H1 (cell line): ENCODE data around the gene SUB1.

ENCODE experiments used
- ATF2 ChIP-seq: IDR thresholded peaks from 2 replicates; pipeline ENCODE4 v1.6.1; 2012; ENCODE audit warnings: low read length, inconsistent platforms
- CEBPB ChIP-seq: IDR thresholded peaks from 2 replicates; pipeline ENCODE4 v1.6.1; 2012; ENCODE audit warnings: low read depth, low read length
- EZH2 ChIP-seq: fragments of 200-600 bp; sonication (generic); IDR thresholded peaks from 2 replicates; pipeline ENCODE4 v1.7.1; 2012; ENCODE audit warnings: low read depth, mild to moderate bottlenecking, moderate library complexity, low read length, inconsistent platforms; ENCODE audit not compliant: severe bottlenecking
- JUND ChIP-seq: IDR thresholded peaks from 2 replicates; pipeline ENCODE4 v1.6.1; 2011; ENCODE audit warnings: mild to moderate bottlenecking, improper control_type of control experiment, low read length
- KDM1A ChIP-seq: fragments of 200-600, 300-600 bp; sonication (generic); IDR thresholded peaks from 2 replicates; pipeline ENCODE4 v1.7.1; 2016; ENCODE audit warnings: mild to moderate bottlenecking, low read length, borderline replicate concordance
- RAD21 ChIP-seq, 2 experiments: IDR thresholded peaks in 1 of 2; conservative IDR thresholded peaks in 1 of 2; 2 replicates each; pipeline ENCODE4 v1.6.1; 2011; ENCODE audit warnings: low read depth in 2 of 2, low read length in 2 of 2, improper control_type of control experiment in 1 of 2, inconsistent platforms in 1 of 2, mild to moderate bottlenecking in 1 of 2, moderate library complexity in 1 of 2
- RBBP5 ChIP-seq: IDR thresholded peaks from 2 replicates; pipeline ENCODE4 v1.7.1; 2012; ENCODE audit warnings: low read depth, mild to moderate bottlenecking, inconsistent platforms, low read length, moderate library complexity, borderline replicate concordance
- YY1 ChIP-seq: IDR thresholded peaks from 2 replicates; pipeline ENCODE4 v1.6.1; 2011; ENCODE audit warnings: low read depth, mild to moderate bottlenecking, low read length
- TF ChIP-seq, protein P1 (sequence below), 3 experiments: IDR thresholded peaks; 1 replicate in 2 of 3; 2 replicates in 1 of 3; pipeline versions ENCODE4 v1.5.1 to v1.6.1; 2011; ENCODE audit warnings: low read length in 3 of 3, mild to moderate bottlenecking in 3 of 3, inconsistent platforms in 2 of 3, low read depth in 1 of 3, moderate library complexity in 1 of 3; ENCODE audit not compliant: insufficient read depth in 1 of 3; ENCODE audit errors: control extremely low read depth in 1 of 3

DNA sequence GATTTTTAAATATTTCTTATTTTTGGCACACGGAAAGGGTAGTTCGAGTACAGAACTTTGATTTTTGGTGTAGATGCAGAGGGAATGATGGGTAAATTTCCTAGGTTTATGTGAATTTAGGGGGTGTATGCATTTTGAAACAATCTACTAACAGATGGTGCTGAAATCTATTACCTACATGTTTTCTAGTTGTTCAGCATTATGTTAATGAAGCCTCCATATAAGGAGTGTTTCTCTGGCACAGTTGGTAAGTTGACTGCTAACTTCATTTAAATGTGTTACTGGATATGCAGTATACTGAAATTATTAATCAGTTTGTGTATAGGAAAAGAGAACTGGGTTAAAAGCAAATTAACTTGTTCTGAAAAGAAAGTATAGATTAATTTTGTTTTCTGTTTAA lies 17.5 kb downstream of the SUB1 start:
- TF ChIP-seq, protein P1, sequence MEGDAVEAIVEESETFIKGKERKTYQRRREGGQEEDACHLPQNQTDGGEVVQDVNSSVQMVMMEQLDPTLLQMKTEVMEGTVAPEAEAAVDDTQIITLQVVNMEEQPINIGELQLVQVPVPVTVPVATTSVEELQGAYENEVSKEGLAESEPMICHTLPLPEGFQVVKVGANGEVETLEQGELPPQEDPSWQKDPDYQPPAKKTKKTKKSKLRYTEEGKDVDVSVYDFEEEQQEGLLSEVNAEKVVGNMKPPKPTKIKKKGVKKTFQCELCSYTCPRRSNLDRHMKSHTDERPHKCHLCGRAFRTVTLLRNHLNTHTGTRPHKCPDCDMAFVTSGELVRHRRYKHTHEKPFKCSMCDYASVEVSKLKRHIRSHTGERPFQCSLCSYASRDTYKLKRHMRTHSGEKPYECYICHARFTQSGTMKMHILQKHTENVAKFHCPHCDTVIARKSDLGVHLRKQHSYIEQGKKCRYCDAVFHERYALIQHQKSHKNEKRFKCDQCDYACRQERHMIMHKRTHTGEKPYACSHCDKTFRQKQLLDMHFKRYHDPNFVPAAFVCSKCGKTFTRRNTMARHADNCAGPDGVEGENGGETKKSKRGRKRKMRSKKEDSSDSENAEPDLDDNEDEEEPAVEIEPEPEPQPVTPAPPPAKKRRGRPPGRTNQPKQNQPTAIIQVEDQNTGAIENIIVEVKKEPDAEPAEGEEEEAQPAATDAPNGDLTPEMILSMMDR (IDR thresholded peaks at IDR 0.05; ENCODE audit: control extremely low read depth in 1 of 3, insufficient read depth in 1 of 3, low read depth in 1 of 3, low read length in 3 of 3): no peak
- TF ChIP-seq RAD21 (IDR thresholded peaks at IDR 0.05 in 1 of 2, conservative IDR thresholded peaks at IDR 0.05 in 1 of 2; ENCODE audit: low read depth in 2 of 2, low read length in 2 of 2): no peak
- TF ChIP-seq ATF2: no peak
- TF ChIP-seq KDM1A: no peak
- TF ChIP-seq JUND: no peak
- no peak for TF ChIP-seq CEBPB
- TF ChIP-seq RBBP5: no peak
- TF ChIP-seq EZH2: no peak
- no peak for TF ChIP-seq YY1
